ENCODE measurements around the gene RCOR2. TPM values are rescaled to one million over a fixed set of nuclear protein-coding genes. Genes with fewer than 3 reads are reported as not detected.
A peak's percentile ranks its signal among the peaks of the same experiment; 100 is the strongest.

Gene RCOR2
- total RNA-seq, 1 experiment from 2014 or later, result 77.4 TPM

DNA sequence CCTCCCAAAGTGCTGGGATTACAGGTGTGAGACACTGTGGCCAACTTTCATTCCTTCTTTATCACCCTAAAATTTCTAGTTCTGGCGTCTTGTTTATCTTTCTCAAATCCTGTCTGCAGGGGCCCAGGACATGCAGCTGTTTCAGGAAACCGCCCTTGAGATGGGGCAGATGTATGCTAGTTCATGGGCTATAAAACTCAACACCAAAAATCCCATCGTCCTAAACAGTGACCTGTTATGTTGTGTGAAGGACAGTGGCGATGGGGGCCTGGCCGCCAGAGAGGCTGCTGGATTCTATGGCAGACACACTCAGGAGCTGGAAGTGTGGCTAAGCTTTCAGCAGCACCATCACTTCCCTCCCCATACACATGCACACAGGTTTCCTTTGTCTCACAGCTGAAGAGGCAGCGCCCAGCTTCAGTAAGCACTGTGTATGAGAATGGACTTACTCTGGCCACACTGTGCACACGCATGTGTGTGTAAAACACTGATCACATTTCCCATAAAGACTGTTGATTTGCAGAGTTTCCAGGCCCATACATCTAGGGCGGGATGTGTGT lies 41.4 kb downstream of the RCOR2 start:
- H3K4me1 Mint-ChIP-seq, result peaks cover 51% of the 10 kb centered on the region
- H3K9me3 Mint-ChIP-seq, result no peaks in the 10 kb centered on the region
- H3K4me3 Mint-ChIP-seq, result no peak overlapping the region
- ChIA-PET CTCF (interaction anchor here (1.2 to 2.2 kb wide), 3 partner anchors 31 to 45 kb away, joined by 4 to 12 read pairs (median 4); partner anchors contain the start of gene MARK2), POLR2A (no interaction called here)
- no peaks in the 10 kb centered on the region; the same call in 1 of the 2 replicates for H3K27me3 Mint-ChIP-seq (ENCODE audit: low read depth)
- H3K27ac Mint-ChIP-seq, result 0 out of 2 replicates have a peak overlapping the region, but pooled peaks have one; percentile 15
- ATAC-seq (no peak), DNase-seq (ENCODE audit: low spot score) (no peak)
- peaks cover 5% of the 10 kb centered on the region; the same call in 1 of the 2 replicates for H3K36me3 Mint-ChIP-seq
- TF ChIP-seq ELF4 (CRISPR knock-in tag; IDR thresholded peaks at IDR 0.05; ENCODE audit: low read depth) (no peak), GRHL2 (CRISPR knock-in tag; IDR thresholded peaks at IDR 0.05; ENCODE audit: insufficient replicate concordance, severe bottlenecking) (no peak), JUN (CRISPR knock-in tag; IDR thresholded peaks at IDR 0.05) (no peak), TEAD4 (CRISPR knock-in tag; IDR thresholded peaks at IDR 0.05) (no peak), MXD4 (CRISPR knock-in tag; IDR thresholded peaks at IDR 0.05; ENCODE audit: borderline replicate concordance) (no peak), ZNF121 (CRISPR knock-in tag; IDR thresholded peaks at IDR 0.05) (no peak), SOX15 (CRISPR knock-in tag; IDR thresholded peaks at IDR 0.05) (no peak), JAZF1 (CRISPR knock-in tag; IDR thresholded peaks at IDR 0.05) (no peak), NR1H2 (CRISPR knock-in tag; IDR thresholded peaks at IDR 0.05) (no peak), SP1 (CRISPR knock-in tag; conservative IDR thresholded peaks at IDR 0.05) (no peak), FOXP1 (CRISPR knock-in tag; IDR thresholded peaks at IDR 0.05; ENCODE audit: borderline replicate concordance) (no peak), NFE2L1 (CRISPR knock-in tag; IDR thresholded peaks at IDR 0.05) (no peak)
- TF ChIP-seq, protein P1, sequence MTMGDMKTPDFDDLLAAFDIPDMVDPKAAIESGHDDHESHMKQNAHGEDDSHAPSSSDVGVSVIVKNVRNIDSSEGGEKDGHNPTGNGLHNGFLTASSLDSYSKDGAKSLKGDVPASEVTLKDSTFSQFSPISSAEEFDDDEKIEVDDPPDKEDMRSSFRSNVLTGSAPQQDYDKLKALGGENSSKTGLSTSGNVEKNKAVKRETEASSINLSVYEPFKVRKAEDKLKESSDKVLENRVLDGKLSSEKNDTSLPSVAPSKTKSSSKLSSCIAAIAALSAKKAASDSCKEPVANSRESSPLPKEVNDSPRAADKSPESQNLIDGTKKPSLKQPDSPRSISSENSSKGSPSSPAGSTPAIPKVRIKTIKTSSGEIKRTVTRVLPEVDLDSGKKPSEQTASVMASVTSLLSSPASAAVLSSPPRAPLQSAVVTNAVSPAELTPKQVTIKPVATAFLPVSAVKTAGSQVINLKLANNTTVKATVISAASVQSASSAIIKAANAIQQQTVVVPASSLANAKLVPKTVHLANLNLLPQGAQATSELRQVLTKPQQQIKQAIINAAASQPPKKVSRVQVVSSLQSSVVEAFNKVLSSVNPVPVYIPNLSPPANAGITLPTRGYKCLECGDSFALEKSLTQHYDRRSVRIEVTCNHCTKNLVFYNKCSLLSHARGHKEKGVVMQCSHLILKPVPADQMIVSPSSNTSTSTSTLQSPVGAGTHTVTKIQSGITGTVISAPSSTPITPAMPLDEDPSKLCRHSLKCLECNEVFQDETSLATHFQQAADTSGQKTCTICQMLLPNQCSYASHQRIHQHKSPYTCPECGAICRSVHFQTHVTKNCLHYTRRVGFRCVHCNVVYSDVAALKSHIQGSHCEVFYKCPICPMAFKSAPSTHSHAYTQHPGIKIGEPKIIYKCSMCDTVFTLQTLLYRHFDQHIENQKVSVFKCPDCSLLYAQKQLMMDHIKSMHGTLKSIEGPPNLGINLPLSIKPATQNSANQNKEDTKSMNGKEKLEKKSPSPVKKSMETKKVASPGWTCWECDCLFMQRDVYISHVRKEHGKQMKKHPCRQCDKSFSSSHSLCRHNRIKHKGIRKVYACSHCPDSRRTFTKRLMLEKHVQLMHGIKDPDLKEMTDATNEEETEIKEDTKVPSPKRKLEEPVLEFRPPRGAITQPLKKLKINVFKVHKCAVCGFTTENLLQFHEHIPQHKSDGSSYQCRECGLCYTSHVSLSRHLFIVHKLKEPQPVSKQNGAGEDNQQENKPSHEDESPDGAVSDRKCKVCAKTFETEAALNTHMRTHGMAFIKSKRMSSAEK (CRISPR knock-in tag; IDR thresholded peaks at IDR 0.05; ENCODE audit: borderline replicate concordance), result no peak
- TF ChIP-seq, protein P2, sequence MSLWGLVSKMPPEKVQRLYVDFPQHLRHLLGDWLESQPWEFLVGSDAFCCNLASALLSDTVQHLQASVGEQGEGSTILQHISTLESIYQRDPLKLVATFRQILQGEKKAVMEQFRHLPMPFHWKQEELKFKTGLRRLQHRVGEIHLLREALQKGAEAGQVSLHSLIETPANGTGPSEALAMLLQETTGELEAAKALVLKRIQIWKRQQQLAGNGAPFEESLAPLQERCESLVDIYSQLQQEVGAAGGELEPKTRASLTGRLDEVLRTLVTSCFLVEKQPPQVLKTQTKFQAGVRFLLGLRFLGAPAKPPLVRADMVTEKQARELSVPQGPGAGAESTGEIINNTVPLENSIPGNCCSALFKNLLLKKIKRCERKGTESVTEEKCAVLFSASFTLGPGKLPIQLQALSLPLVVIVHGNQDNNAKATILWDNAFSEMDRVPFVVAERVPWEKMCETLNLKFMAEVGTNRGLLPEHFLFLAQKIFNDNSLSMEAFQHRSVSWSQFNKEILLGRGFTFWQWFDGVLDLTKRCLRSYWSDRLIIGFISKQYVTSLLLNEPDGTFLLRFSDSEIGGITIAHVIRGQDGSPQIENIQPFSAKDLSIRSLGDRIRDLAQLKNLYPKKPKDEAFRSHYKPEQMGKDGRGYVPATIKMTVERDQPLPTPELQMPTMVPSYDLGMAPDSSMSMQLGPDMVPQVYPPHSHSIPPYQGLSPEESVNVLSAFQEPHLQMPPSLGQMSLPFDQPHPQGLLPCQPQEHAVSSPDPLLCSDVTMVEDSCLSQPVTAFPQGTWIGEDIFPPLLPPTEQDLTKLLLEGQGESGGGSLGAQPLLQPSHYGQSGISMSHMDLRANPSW (CRISPR knock-in tag; conservative IDR thresholded peaks at IDR 0.05; ENCODE audit: low read depth), result no peak
- TF ChIP-seq, protein P3, sequence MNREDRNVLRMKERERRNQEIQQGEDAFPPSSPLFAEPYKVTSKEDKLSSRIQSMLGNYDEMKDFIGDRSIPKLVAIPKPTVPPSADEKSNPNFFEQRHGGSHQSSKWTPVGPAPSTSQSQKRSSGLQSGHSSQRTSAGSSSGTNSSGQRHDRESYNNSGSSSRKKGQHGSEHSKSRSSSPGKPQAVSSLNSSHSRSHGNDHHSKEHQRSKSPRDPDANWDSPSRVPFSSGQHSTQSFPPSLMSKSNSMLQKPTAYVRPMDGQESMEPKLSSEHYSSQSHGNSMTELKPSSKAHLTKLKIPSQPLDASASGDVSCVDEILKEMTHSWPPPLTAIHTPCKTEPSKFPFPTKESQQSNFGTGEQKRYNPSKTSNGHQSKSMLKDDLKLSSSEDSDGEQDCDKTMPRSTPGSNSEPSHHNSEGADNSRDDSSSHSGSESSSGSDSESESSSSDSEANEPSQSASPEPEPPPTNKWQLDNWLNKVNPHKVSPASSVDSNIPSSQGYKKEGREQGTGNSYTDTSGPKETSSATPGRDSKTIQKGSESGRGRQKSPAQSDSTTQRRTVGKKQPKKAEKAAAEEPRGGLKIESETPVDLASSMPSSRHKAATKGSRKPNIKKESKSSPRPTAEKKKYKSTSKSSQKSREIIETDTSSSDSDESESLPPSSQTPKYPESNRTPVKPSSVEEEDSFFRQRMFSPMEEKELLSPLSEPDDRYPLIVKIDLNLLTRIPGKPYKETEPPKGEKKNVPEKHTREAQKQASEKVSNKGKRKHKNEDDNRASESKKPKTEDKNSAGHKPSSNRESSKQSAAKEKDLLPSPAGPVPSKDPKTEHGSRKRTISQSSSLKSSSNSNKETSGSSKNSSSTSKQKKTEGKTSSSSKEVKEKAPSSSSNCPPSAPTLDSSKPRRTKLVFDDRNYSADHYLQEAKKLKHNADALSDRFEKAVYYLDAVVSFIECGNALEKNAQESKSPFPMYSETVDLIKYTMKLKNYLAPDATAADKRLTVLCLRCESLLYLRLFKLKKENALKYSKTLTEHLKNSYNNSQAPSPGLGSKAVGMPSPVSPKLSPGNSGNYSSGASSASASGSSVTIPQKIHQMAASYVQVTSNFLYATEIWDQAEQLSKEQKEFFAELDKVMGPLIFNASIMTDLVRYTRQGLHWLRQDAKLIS (CRISPR knock-in tag; IDR thresholded peaks at IDR 0.05; ENCODE audit: borderline replicate concordance), result no peak
- TF ChIP-seq, protein P4, sequence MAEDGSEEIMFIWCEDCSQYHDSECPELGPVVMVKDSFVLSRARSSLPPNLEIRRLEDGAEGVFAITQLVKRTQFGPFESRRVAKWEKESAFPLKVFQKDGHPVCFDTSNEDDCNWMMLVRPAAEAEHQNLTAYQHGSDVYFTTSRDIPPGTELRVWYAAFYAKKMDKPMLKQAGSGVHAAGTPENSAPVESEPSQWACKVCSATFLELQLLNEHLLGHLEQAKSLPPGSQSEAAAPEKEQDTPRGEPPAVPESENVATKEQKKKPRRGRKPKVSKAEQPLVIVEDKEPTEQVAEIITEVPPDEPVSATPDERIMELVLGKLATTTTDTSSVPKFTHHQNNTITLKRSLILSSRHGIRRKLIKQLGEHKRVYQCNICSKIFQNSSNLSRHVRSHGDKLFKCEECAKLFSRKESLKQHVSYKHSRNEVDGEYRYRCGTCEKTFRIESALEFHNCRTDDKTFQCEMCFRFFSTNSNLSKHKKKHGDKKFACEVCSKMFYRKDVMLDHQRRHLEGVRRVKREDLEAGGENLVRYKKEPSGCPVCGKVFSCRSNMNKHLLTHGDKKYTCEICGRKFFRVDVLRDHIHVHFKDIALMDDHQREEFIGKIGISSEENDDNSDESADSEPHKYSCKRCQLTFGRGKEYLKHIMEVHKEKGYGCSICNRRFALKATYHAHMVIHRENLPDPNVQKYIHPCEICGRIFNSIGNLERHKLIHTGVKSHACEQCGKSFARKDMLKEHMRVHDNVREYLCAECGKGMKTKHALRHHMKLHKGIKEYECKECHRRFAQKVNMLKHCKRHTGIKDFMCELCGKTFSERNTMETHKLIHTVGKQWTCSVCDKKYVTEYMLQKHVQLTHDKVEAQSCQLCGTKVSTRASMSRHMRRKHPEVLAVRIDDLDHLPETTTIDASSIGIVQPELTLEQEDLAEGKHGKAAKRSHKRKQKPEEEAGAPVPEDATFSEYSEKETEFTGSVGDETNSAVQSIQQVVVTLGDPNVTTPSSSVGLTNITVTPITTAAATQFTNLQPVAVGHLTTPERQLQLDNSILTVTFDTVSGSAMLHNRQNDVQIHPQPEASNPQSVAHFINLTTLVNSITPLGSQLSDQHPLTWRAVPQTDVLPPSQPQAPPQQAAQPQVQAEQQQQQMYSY (CRISPR knock-in tag; IDR thresholded peaks at IDR 0.05), result no peak
- TF ChIP-seq, protein P5, sequence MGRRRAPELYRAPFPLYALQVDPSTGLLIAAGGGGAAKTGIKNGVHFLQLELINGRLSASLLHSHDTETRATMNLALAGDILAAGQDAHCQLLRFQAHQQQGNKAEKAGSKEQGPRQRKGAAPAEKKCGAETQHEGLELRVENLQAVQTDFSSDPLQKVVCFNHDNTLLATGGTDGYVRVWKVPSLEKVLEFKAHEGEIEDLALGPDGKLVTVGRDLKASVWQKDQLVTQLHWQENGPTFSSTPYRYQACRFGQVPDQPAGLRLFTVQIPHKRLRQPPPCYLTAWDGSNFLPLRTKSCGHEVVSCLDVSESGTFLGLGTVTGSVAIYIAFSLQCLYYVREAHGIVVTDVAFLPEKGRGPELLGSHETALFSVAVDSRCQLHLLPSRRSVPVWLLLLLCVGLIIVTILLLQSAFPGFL (CRISPR knock-in tag; IDR thresholded peaks at IDR 0.05; ENCODE audit: borderline replicate concordance), result no peak
- TF ChIP-seq, protein P6, sequence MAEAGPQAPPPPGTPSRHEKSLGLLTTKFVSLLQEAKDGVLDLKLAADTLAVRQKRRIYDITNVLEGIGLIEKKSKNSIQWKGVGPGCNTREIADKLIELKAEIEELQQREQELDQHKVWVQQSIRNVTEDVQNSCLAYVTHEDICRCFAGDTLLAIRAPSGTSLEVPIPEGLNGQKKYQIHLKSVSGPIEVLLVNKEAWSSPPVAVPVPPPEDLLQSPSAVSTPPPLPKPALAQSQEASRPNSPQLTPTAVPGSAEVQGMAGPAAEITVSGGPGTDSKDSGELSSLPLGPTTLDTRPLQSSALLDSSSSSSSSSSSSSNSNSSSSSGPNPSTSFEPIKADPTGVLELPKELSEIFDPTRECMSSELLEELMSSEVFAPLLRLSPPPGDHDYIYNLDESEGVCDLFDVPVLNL (CRISPR knock-in tag; IDR thresholded peaks at IDR 0.05; ENCODE audit: borderline replicate concordance, low read depth), result no peak
- TF ChIP-seq, protein P7, sequence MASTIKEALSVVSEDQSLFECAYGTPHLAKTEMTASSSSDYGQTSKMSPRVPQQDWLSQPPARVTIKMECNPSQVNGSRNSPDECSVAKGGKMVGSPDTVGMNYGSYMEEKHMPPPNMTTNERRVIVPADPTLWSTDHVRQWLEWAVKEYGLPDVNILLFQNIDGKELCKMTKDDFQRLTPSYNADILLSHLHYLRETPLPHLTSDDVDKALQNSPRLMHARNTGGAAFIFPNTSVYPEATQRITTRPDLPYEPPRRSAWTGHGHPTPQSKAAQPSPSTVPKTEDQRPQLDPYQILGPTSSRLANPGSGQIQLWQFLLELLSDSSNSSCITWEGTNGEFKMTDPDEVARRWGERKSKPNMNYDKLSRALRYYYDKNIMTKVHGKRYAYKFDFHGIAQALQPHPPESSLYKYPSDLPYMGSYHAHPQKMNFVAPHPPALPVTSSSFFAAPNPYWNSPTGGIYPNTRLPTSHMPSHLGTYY (CRISPR knock-in tag; IDR thresholded peaks at IDR 0.05), result no peak
